Measurements from ENCODE around the gene TBXAS1. TPM values are rescaled to one million over a fixed set of nuclear protein-coding genes. Genes with fewer than 3 reads are reported as not detected.

TBXAS1 gene
- total RNA-seq, 1 donor from 2014 or later, result 35.5 TPM

DNA sequence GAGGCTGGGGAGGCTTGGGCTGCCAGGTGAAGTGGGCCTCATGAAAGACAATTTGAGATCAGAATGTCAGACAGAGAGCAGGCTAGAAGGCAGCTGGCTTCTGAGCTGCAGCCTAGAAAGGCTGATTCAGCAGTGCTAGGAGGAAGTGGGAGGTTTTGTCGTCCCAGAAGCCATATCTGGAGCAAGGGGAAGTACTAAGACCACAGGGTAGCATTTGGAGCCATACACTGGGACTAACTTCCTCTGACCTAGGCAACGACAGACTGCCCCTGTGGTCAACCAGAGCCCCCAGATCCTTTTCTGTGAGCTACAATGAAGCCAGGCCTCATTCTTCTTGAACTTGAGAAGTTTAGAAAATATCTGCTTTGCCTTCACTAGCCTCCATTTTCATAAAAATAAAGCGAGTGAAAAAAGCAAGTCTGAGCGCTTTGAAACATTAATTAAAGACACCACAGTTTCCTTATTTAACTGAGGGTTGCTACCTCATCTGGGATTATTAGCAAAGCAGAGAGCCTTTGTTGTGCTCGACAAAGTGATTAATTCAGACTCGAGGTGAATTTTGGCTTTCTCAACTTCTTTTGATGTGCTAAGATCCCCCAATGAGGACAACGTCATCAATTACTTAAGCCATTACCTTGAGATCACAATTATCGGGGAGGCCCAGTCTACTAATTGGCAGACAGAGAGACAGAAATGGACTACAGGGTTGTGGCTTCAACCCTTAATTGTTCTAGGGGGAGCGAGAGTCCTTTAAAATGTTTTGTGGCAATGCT lies 26.6 kb downstream of the TBXAS1 start:
- no peak for DNase-seq (ENCODE audit: low read depth)

DNA sequence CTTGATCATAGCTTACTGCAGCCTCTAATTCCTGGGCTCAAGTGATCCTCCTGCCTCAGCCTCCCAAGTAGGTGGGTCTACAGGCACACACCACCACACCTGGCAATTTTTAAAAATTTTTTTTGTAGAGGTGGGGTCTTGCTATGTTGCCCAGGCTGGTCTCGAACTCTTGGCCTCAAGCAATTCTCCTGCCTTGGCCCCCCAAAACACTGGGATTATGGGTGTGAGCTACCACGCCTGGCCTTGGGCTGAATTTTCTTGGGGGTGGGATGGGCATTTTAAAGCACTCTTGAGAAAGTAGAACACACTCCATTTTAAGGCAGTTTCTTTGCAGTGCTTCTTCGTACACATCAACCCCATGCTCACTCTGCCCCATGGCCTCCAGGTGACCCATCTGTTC lies 28.7 kb downstream of the TBXAS1 start:
- DNase-seq (ENCODE audit: low read depth), result no peak

DNA sequence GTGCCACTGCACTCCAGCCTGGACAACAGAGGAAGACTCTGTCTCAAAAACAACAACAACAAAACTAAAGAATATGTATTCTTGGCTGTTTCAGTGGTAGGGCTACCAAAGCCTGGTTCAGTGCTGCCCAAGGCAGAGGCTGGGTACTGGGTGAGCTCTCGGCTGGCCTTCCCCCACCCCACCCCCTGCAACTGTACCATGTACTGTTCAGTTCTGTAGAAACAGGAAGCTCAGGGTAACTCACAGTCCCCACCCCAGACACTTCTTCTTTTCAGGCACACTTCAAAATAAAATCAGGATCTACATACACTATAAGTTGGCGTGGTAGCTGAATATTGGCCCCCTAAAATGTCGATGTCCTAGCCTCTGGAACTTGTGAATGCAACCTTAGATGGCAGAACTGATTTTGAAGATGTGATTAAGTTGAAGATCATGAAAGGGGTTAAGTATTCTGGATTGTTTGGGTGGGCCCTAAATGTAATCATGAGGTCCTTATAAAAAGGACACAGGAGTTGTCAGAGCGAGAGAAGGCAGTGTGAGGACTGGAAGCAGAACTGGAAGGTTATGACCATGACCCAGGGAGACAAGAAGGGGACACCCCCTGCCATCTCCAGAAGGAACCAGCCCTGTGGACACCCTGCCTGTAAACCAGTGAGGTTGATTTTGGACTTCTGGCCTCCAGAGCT lies 31.2 kb downstream of the TBXAS1 start:
- DNase-seq (ENCODE audit: low read depth), result no peak

DNA sequence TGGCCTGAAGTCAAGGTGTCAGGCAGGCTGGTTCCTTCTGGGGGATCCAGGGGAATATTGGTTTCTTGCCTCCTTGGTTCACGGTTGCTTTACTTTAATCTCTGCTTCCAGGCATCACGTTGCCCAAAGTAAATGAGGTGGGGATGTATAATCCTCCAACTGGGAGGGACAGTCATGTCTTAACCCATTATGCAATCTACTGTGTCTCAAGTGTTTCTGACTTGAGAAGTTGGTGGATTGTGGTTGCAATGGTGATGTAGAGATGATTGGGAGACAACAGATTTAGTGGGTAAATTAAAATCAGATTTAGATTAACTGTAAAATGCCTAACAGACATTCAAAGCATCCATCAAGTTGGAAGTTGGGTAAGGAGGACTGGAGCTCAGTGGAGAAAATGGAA lies 32.7 kb downstream of the TBXAS1 start:
- no peak for DNase-seq (ENCODE audit: low read depth)

DNA sequence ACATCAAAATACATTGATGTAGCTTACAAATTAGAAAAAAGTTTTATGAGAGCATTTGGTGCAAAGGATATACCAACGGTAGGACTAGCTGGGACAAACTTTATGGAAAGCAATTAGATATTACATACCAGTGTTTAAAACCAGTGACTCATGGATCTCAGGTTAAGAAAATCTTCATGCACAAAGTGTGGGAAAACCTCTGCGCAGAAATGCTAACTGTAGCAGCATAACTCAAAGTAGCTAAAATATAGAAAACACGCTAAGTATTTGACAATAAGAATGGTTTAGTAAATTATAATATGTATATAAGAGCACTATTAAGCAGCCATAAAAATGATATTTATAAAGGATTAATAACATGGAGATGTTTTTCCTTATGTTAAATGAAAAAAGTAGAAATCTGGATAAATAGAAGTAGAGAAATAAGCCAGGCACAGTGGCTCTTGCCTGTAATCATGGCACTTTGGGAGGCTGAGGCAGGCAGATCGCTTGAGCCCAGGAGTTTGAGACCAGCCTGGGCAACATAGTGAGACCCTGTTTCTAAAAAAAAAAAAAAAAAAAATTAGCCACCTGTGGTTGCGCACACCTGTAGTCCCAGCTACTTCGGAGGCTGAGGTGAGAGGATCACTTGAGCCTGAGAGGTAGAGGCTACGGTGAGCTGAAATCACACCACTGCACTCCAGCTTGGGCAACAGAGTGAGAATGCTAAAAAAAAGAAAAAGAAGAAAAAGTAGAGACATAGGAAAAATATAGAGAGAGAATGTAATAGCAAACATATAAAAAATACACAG lies 37.2 kb downstream of the TBXAS1 start:
- DNase-seq (ENCODE audit: low read depth), result no peak

DNA sequence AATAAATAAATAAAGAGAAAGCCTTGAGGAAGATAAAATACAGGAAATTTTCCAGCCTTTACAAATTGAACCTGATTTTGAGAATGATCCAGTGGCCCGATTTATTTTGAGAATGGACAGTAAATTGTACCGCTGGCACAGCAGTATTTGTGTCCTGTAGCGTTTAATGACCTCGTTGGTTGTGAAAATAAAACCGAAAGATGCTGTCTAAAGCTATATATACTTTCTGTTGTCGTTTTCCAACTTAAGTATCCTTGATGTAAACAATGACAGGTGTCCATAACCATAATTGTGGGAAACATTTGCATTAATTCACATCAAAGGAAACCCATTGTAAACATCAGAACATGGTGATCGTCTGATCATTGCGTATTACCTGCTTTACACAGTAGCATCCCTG lies 38.8 kb downstream of the TBXAS1 start:
- no peak for DNase-seq (ENCODE audit: low read depth)

DNA sequence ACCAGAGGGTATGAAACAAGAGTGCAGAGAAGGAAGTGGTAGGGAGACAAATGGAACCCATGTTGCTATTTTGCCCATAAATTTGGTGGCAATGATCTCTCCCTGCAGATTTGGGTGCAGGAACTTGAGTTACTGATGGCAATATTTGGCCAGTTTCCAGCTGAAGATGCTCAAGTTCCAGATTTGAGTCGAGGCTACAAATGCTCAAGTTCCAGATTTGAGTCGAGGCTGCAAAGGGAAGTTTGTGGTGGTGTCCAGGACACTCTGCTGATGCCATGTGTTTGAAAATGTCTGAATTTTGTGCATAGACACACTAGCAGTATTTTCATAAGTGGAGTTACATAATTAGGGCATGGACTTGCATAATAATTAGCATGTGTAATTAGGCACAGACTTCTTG lies 40.8 kb downstream of the TBXAS1 start:
- no peak for DNase-seq (ENCODE audit: low read depth)

DNA sequence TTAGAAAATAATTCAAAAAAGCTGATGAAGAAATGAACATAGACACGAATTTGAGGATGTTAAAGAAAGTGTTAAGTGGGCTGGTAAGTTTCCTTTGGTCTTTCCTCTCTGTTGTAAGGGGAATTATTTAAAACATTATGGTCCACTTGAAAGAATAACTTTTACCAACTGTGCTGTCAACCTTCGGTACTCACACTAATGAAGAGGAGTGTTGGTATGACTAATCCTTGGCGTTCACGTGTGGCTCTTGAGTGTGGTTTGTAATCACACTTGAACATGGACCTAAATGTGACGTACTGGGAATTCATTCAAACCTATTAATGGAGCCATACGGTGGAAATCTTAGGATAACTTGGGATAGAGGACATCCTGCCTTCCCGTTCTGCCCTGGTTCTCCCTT lies 41.3 kb downstream of the TBXAS1 start:
- no peak for DNase-seq (ENCODE audit: low read depth)

DNA sequence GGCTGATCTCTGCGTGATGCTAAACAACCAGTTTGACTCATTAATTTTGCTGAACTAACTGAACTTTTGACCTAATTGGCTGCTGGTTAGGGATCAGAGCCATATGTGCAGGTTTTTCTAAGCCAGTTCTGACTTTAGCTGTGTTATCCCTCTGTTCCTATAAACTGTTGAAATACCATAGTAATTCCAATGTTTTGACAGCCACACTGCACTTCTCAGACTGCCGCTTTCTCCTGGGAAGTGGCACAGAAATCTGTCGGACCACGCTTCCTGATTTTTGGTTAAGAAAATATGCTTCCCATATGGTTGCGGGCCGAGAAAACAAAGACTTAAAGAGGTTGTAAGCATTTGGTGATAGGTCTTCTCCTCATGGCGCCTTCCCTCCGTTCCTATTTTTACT lies 42.3 kb downstream of the TBXAS1 start:
- DNase-seq (ENCODE audit: low read depth), result no peak

DNA sequence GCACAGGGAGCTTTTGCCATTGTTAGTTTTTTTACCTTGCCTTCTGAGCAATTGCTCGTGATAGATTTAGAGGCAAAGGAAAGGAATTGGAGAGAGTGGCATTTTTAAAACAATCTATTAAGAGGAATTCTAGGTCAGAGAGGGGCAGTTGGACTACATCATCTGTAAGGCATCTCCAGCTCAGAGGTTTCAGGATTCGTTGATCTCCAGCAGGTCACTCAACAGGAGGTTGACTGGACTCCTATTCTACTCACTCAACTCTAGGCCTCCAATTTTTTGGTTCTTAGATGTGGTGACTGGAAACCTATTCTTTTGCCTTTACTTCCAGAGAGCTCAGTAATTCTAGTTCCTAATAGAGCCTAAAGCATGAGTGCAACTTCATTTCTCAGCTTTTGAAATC lies 42.8 kb downstream of the TBXAS1 start:
- DNase-seq (ENCODE audit: low read depth), result no peak

DNA sequence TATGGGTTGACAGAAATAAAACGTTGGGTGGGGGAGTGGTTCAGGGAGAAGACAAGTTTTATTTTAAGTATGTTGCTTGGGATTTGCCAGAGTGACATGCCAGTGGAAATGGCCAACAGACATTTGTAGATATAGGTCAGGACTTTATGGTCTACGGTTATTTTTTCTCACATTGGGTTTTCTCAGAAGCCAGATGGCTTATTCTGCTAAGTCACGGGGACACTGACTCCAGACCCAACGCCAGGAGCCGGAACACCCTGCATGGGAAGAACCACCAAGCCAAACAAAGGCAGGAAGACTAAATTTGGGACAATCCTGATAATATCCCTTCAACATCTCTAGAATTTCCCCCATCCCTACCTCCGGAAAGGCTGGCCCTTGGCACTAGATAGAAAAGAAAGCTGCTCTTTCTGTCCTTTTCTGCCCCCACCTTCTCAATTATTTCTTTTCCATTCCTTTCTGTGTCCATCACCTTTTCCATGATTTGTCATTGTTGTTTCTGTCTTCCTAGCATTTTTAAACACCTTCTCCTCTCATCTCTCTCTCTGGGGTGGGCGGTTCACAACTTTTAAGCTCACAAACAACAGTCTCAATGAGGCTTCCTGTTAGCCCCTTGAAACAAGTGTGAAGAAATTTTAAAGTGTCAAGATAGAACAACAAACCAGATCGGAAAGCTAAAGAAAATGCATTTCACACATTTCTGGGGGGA lies 44.7 kb downstream of the TBXAS1 start:
- DNase-seq (ENCODE audit: low read depth), result no peak

DNA sequence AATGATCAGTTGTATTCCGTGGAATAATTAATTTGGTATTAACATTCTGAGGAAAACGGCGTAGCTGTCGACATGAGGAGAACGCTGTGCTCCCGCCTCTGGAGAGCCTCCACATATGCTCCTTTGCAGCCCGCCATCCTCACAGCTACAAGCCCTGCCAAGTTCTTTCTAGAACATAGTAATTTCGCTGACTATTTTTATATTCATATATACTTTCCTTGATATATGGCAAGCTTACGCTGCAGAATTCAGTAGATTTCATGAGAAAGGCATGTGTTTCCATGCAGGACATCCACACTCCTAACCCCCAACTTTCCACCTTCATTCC lies 45.2 kb downstream of the TBXAS1 start:
- DNase-seq (ENCODE audit: low read depth), result no peak

DNA sequence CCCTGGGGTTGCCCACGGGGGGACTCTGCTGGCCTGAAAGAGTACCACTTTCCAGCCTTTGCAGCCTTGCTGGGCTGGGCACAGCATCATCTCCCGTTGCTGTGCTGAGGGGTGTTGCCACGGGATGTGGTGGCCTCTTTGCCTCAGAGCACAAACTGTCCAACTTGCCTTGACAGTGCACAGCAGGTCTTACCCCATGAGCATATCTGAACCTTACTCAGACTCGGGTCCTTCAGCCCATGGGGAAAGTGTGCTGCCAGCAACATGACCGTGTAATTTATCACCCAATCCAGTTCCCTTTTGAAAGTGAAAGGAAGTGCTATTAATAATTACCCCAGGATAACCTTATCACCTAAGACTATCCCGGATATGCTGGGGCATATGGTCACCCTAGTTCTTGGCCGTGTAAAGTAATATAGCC lies 46.8 kb downstream of the TBXAS1 start:
- peak; percentile 70 for DNase-seq (ENCODE audit: low read depth)

DNA sequence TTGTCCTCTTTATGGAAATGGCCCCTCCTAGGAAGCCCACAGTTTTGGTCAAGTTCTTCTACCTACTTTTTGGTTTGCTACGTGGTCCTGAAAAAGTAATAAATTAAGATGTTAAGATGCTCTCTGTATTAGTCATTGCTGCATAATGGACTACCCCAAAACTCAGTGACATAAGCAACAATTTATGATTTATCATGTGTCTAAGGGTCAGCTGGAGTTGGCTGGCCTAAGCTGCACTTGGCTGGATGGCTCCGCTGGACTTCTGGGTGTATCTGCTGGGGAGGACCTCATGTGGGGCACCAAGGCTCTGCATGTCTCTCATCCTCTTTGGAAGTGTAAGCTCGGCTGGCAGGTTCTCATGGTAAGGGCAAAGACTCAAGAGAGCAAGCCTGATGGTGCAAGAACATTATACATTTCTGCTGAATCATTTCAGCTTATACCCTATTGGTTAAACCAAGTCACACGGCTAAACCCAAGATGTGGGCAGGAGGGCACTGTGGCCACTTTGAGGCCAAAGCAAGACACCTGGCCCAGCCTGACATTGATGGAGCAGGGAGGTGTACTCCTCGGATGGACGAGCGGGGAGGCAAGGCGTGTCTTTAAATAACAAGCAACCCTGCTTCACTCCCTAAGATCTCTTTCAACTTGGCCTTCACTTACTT lies 47.7 kb downstream of the TBXAS1 start:
- DNase-seq (ENCODE audit: low read depth), result no peak

DNA sequence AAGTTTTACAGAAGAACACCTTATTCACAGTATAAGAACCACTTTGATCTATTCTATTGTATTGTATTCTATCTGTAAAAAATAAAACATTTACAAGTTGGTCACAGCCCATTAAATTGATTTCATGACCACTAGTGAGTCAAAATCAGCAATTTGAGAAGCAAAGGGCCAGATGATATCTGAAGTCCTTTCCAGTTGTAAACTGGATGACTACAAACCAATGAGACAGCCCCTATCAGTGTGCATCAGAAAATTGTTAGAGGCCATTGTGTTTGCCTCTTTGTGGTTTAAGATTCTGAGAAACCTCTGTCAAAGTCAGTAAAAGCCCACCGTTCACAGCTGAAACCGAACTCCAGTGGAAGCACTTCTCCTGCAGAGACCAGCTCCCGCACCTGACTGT lies 54.8 kb downstream of the TBXAS1 start:
- peak; percentile 93 for DNase-seq (ENCODE audit: low read depth)

DNA sequence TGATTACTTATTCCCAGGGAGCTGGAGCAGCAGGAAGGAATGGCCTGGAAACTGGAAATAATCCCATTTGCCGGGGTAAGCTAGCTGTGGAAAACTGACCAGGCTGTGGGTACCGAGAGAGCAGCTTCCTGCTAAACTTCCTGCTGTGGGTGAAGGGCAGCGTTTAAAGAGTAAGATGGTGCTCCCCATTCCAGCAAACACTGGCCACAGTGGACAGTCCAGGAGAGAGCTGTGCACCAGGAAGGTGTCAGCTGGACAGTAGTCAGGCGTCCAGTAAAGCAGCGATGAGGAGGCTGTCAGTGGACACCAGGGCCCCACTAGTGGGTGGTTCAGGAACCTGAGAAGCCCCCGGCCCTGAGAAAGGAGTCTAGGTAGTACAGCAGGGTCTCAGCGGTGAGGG lies 55.4 kb downstream of the TBXAS1 start:
- DNase-seq (ENCODE audit: low read depth), result no peak

DNA sequence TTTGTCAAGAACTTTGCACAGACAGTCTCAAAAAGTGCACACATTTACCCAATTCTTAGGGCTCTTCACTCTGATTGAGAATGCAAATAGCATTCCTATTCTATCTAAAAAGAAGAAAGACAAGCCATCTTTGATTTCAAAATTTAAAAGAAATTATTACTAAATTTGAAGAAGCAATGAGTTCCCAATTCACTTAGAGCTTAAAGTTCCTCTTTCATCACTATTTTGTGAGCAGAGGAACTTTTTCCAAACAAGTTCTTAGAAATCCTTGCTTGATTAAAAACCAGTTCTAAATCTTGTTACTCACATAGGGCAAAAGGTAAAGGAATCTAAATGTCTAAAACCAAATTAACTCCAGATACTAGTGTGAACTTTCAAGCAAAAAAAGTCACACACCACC lies 56.4 kb downstream of the TBXAS1 start:
- DNase-seq (ENCODE audit: low read depth), result no peak

DNA sequence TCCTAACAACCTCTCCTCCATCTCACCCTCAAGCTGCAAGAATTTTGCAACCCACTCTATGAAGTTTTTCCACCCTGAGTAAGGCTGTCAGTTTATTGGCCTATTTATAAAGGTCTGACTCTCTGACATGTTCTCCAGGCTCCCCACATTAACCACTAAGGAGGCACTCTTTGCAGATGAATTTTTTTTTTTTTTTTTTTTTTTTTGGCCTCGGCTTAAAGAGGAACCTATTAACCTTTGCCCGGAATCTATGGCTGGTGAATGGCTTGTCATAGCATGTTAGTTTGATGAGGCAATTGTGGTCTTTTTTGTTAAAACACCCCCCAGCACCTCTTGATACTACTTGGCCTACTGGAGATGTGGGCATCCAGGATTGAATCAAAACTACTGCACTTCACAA lies 57.1 kb downstream of the TBXAS1 start:
- DNase-seq (ENCODE audit: low read depth), result peak; percentile 75

DNA sequence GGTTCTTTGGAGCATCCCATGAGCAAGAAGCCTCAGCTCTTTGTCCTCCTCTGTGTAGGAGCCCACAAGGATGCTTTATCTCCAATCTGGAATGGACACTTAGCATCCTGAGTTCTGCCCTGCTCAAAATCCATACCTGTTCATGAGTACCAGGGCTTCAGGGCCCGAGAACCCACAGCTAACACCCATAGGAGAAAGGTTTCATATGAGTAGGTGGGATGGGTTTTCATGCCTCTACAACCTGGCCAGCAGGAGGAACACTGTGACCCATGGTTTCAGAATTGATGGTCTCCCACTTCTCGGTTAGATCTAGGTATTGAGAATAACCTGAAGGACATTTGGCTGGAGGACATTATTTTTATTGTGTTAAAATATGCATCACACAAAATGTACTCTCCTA lies 57.8 kb downstream of the TBXAS1 start:
- no peak for DNase-seq (ENCODE audit: low read depth)

DNA sequence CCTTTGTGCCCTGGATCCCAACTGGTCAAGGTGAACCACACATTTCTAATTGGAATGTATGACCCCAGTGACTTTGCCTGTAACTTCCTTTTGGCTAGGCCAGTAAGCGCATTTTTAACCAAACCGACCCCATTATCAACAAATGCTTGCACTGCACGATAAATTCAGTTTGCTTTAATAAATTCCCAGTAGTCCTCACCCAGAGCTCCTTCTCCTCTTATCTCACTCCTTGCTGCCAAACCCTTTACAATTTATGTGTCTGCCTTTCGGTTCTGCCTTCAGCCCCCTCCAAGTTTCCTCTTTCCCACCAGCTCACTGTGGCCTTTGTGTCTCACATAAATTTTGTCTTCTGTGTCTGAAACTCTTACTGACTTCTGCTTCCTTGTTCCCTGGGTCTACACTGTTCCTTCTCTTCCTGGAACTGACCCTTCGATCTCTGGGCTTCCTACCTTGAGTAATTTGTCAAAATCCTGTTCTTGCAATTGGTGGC lies 59.0 kb downstream of the TBXAS1 start:
- no peak for DNase-seq (ENCODE audit: low read depth)

DNA sequence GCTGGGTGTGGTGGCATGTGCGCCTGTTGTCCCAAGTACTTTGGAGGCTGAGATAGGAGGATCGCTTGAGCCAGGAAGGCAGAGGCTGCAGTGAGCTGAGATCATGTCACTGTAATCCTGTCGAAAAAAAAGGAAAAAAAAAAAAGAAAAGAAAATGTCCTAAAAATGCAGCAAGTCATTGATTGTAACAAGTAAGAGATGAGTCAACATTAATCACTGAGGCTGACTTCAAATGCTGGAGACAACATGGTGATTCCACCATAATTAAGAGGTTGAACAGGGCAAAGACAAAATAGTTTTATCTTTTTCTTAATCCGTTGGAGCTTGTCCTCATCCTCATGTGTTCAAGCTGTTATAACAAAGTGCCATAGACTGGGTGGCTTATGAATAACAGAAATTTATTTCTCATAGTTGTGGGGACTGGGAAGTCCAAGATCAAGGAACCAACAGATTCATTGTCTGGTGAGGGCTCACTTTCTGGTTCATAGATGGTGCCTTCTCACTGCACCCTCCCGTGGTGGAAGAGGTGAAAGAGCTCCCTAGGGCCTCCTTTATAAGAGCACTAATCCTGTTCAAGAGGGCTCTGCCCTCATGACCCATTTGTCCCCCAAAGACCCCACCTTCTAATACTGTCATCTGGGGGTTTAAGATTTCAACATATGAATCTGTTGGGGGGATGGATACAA lies 60.3 kb downstream of the TBXAS1 start:
- DNase-seq (ENCODE audit: low read depth), result peak; percentile 83

Measured in renal cortical epithelial cell (primary cell).